LNCaP clone FGC (cell line): ENCODE measurements around the gene WBP11.
"Not testable (repeated sequence)": the region's sequence is repeated elsewhere in the genome, so short reads cannot be mapped to it uniquely, and the experiment has no call there.

ENCODE experiments used
- DNase-seq: peaks from one replicate; pipeline ENCODE4 v3.0.0-alpha.2; 2011; ENCODE audit warnings: low read depth
- H3K4me3 ChIP-seq: 2 replicates; pipeline ENCODE4 v1.5.1; 2011; ENCODE audit warnings: mild to moderate bottlenecking, low read depth, low read length, control low read depth
- TF ChIP-seq, protein P1 (sequence below): IDR thresholded peaks from 2 replicates; pipeline ENCODE4 v1.5.1; 2012; ENCODE audit warnings: mild to moderate bottlenecking; ENCODE audit not compliant: control insufficient read depth, insufficient read depth; ENCODE audit errors: extremely low read depth

WBP11 gene

DNA sequence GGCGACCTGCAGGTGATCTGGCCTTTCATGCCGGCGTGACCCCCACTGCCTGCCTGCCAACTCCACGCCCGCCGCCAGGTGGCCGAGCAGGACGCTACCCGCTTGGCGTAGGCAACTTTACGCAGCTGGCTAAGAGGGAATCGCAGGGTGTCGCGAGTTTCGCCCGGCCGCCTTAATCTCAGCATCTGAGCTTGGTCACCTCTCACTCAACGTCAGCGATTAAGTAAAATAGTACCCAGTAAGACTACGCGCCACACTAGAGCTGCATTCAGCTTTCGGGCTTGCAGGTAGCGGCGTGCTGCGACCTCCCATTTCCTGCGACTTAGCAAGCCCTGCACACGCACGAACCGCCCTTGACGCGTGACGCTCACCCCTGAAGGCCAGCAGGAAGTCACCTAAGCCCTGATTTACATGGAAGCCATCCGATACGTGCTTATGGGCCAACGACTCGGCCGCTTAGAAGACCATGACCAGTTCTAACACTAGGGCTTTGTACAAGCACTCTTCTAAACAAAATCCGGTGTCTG, 33.2 kb downstream of the WBP11 start:
- DNase-seq = no peak
- TF ChIP-seq, protein P1, sequence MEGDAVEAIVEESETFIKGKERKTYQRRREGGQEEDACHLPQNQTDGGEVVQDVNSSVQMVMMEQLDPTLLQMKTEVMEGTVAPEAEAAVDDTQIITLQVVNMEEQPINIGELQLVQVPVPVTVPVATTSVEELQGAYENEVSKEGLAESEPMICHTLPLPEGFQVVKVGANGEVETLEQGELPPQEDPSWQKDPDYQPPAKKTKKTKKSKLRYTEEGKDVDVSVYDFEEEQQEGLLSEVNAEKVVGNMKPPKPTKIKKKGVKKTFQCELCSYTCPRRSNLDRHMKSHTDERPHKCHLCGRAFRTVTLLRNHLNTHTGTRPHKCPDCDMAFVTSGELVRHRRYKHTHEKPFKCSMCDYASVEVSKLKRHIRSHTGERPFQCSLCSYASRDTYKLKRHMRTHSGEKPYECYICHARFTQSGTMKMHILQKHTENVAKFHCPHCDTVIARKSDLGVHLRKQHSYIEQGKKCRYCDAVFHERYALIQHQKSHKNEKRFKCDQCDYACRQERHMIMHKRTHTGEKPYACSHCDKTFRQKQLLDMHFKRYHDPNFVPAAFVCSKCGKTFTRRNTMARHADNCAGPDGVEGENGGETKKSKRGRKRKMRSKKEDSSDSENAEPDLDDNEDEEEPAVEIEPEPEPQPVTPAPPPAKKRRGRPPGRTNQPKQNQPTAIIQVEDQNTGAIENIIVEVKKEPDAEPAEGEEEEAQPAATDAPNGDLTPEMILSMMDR = peak; percentile 92
- H3K4me3 ChIP-seq = peak overlapping the region; percentile 94

DNA sequence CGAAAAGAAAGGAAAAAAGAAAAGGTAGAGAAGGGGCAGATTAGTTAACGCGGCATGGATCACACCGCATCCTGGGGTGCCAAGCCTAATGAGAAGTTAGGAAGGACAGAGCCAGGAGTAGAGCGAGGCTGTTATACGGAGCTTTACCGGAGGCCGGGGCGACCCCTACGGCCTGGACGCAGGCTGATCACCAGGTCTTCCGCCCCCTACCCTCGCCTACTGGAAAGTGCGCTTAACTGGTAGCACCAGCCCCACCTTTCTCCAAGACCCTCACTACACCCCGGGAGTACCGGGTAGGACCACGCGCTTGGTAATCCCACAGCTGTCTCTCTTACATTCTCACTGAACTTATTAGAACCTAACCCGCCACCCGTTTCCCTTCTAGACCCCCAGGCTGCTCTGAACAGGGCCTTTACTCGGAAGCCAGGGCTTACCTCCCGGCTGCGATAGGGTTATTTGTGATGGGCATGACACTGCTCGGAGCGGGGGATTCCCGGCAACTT, 33.8 kb downstream of the WBP11 start:
- peak overlapping the region; percentile 94 for H3K4me3 ChIP-seq
- TF ChIP-seq, protein P1 = peak; percentile 36
- DNase-seq = no peak

DNA sequence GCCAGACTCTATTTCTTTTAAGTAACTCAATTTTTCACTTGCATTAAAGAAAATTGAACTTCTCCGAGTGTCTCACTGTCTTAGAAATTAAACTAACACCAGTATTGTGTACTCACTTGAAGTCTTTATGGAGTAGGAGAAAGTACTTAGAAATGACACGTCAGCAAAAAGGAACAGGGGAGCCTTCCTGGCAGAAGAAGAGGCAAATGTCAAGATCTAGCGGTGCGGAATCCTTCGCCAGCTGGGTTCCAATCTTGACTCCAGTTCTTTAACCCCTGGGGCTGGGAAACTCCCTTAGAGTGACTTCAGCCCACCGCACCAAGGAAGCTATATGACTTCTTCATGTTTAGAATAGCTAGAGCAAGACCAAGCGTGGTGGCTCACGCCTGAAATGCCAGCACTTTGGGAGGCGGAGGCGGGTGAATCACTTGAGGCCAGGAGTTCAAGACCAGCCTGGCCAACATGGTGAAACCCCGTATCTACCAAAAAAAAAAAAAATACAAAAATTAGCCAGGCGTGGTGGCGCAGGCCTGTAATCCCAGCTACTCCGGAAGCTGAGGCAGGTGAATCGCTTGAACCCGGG, 34.4 kb downstream of the WBP11 start:
- TF ChIP-seq, protein P1 = no peak
- H3K4me3 ChIP-seq = peak overlapping the region; percentile 94
- no peak for DNase-seq

DNA sequence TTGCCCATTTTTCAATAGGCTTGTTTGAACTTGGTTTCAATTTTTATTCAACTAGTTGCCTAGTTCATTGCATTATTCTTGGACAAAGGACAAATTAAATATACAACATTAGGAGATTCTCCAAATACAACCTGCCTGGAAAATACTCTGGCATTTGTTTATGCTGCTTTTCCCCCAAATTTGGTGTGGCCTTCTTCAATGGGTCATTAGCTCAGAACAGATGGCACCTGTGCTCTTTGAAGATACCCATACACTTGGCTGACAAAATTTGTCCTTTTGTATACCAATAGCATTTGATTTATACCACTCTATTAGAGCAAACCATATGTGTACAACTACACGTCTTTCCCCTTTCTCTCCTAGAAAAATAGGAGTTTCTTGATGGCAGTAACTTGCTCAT, 35.7 kb downstream of the WBP11 start:
- TF ChIP-seq, protein P1 = no peak
- no peak overlapping the region for H3K4me3 ChIP-seq
- DNase-seq = no peak

DNA sequence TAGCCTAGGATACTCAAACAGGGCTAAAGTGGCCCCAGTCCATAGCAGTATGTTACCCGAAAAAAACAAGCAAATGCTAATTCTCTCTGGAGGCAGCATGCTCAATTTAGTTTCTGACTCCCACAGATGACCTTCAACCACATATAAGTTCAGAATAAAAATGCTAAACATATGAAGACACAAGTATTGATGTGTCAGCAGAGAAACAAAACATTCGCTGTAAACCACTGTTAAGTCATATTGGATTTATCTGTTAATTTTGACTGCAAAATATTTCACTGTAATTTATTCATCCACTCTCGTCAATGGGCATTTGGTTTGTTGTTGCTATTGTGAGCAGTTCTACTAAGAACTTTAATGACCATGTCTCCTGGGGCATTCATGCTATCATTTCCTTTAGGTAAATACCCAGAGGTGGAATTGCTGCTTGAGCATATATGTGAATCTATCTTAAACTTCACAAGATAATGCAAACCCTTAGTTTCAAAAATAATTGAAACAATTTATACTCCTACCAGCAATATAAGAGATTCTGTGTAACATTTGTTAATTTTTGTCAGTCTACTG, 36.5 kb downstream of the WBP11 start:
- TF ChIP-seq, protein P1 = no peak

DNA sequence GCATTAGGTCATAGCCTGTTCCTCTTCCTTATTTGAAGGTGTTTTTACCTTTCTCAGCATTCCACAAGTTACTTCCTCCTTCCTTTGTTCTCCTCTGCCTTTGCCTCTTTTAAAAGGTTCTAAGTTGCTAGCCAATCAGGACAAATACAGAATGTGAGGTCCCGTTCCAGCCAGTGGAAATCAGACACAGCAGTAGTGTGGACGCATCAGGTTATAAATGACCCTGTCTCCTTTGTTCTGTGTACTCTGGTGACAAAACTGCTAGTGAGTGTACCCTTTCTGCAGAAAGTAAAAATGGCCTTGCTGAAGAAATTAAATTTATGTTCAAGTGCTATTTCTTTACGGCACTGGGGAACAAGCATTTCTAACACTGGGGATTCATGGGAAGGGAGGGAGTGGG, 37.3 kb downstream of the WBP11 start:
- not testable (repeated sequence) for H3K4me3 ChIP-seq, DNase-seq

More for the DNA sequence above, 36.5 kb downstream of the WBP11 start:
- no peak for DNase-seq
- H3K4me3 ChIP-seq = no peak overlapping the region

DNA sequence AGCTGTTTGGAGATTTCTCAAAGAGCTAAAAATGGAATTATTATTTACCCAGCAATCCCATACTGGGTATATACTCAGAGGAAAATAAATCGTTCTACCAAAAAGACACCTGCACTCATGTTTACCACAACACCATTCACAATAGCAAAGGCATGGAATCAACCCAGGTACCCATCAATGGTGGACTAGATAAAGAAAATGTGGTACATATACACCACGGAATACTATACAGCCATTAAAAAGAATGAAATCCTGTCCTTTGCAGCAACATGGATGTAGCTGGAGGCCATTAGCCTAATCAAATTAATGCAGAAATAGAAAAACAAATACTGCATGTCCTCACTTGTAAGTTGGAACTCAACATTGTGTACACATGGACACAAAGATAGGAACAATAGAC, 37.9 kb downstream of the WBP11 start:
- H3K4me3 ChIP-seq = no peak overlapping the region
- DNase-seq = no peak
- TF ChIP-seq, protein P1 = no peak

DNA sequence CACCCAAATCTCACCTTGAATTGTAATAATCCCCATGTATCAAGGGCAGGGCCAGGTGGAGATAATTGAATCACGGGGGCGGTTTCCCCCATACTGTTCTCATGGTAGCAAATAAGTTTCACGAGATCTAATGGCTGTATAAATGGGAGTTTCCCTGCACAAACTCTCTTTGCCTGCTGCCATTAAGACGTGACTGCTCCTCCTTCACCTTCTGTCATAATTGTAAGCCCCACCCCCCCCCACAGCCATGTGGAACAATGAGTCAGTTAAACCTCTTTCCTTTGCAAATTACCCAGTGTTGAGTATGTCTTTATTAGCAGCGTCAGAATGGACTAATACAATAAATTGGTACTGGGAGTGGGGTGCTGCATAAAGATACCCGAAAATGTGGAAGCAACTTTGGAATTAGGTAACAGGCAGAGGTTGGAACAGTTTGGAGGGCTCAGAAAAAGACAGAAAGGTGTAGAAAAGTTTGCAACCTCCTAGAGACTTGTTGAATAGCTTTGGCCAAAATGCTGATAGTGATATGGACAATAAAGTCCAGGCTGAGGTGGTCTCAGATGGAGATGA, 43.5 kb downstream of the WBP11 start:
- not testable (repeated sequence) for H3K4me3 ChIP-seq, DNase-seq
